Adipocyte (in vitro differentiated cells): Measurements from ENCODE around the gene TK2.
"Not testable (repeated sequence)": the region's sequence is repeated elsewhere in the genome, so short reads cannot be mapped to it uniquely, and the experiment has no call there.

ENCODE experiments used
- DNase-seq: peaks from one replicate; pipeline ENCODE4 v3.0.0-alpha.2; 2015; ENCODE audit warnings: low read depth
- H3K27me3 ChIP-seq: replicated peaks from 2 replicates; pipeline ENCODE4 v1.7.0; 2013; ENCODE audit warnings: mild to moderate bottlenecking, low read length, moderate library complexity; ENCODE audit not compliant: control insufficient read depth, insufficient read depth
- H3K36me3 ChIP-seq: 2 replicates; pipeline ENCODE4 v1.7.0; 2013; ENCODE audit warnings: low read length, mild to moderate bottlenecking, moderate library complexity; ENCODE audit not compliant: control insufficient read depth, insufficient read depth, severe bottlenecking
- H3K4me1 ChIP-seq: 2 replicates; pipeline ENCODE4 v1.7.0; 2013; ENCODE audit warnings: mild to moderate bottlenecking, low read length, moderate library complexity; ENCODE audit not compliant: control insufficient read depth, insufficient read depth
- H3K4me3 ChIP-seq: 2 replicates; pipeline ENCODE4 v1.7.0; 2013; ENCODE audit warnings: mild to moderate bottlenecking, low read length, moderate library complexity
- H3K9ac ChIP-seq: 2 replicates; pipeline ENCODE4 v1.7.0; 2013; ENCODE audit warnings: mild to moderate bottlenecking, low read length, moderate library complexity
- H3K9me3 ChIP-seq: 2 replicates; pipeline ENCODE4 v1.7.0; 2013; ENCODE audit warnings: mild to moderate bottlenecking, low read length, moderate library complexity; ENCODE audit not compliant: control insufficient read depth

TK2 gene

GRCh38 chr16:66549284-66550131 is at the start of gene TK2:
Gene TK2 (minus strand): TSS chr16:66550122. CDS start chr16:66550061, 61 bp downstream.
- H3K9me3 ChIP-seq: no peaks in the 10 kb centered on the region
- DNase-seq: peak; percentile 88
- H3K4me3 ChIP-seq: peak within 1 kb of the TSS; percentile 93
- H3K27me3 ChIP-seq: no peaks in the 10 kb centered on the region
- peaks cover 5% of the 10 kb centered on the region for H3K36me3 ChIP-seq
- H3K4me1 ChIP-seq: peaks cover 42% of the 10 kb centered on the region
- H3K9ac ChIP-seq: peak within 1 kb of the TSS; percentile 97

DNA sequence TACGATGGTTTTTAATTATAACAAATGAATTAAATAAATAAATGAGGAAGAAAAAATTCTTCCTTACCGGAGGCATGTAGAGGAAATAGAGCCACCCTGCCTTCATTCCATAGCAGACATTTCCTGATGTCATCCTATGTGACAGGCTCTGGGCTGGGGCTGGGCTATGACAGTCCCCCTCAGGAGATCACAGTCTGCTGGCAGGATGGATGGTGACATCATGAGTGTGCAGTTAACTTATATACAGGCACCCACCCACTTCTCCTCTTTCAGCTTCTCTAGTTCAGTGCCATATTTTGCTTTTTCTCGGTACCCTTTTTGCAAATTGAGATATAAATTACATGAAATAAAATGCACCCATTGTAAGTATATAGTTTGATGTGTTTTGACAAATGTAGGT is 48.2 kb upstream of the TK2 start:
- Histone ChIP-seq H3K4me3 (no peak overlapping the region), H3K9ac (no peak overlapping the region), H3K36me3 (no peaks in the 10 kb centered on the region), H3K9me3 (peaks cover 3% of the 10 kb centered on the region), H3K4me1 (no peaks in the 10 kb centered on the region), H3K27me3 (peaks cover 5% of the 10 kb centered on the region)
- DNase-seq: no peak

DNA sequence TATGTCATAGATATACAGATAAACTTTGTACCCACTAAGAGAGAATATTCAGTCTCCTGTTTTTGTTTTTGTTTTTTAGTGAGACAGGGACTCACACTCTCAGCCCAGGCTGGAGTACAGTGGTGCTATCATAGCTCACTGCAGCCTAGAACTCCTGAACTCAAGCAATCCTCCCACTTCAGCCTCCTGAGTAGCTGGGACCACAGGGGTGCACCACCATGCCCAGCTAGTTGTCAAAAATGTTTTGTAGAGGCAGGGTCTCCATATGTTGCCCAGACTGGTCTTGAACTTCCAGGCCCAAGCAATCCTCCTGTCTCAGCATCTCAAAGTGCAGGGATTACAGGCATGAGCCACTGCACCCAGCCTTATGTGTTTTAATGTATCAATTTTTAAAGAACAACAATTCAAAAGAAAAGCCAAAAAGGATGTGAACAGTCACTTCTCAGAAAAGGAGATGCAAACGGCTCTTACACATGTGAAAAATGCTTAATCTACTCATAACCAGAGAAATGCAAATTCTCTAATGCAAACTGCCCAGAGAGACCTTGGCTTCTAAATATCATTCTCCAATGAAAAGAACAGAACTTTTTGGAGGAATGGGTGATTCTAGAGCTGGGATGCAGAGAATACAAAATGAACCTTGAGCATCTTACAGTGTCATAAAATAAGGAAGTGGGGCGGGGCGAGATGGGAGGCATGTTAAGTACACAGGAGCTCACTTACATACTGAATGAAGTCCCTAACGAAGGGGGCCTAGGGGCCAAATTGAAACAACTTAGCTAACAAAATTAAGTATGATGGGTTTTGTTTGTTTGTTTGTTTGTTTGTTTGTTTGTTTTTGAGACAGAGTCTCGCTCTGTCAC is 47.3 kb upstream of the TK2 start:
- peaks cover 3% of the 10 kb centered on the region for H3K9me3 ChIP-seq
- no peaks in the 10 kb centered on the region for H3K36me3 ChIP-seq
- no peak overlapping the region for H3K4me3 ChIP-seq

GRCh38 chr16:66596559-66596958 is 46.6 kb upstream of the TK2 start:
- H3K9ac ChIP-seq, H3K9me3 ChIP-seq, H3K4me3 ChIP-seq, H3K27me3 ChIP-seq, H3K4me1 ChIP-seq, H3K36me3 ChIP-seq, DNase-seq: not testable (repeated sequence)

More for the DNA sequence above, 47.3 kb upstream of the TK2 start:
- H3K4me1 ChIP-seq: no peaks in the 10 kb centered on the region
- DNase-seq: no peak
- peaks cover 5% of the 10 kb centered on the region for H3K27me3 ChIP-seq
- no peak overlapping the region for H3K9ac ChIP-seq

- no peak for DNase-seq
- H3K9me3 ChIP-seq: peaks cover 3% of the 10 kb centered on the region
- H3K9ac ChIP-seq: no peak overlapping the region
- H3K27me3 ChIP-seq: peaks cover 5% of the 10 kb centered on the region
- H3K4me3 ChIP-seq: no peak overlapping the region
- H3K36me3 ChIP-seq: no peaks in the 10 kb centered on the region
- no peaks in the 10 kb centered on the region for H3K4me1 ChIP-seq
Observed at GRCh38 chr16:66594739-66595138, 44.8 kb upstream of the TK2 start.

GRCh38 chr16:66592814-66593213 is 42.9 kb upstream of the TK2 start:
- DNase-seq: no peak
- Histone ChIP-seq H3K36me3 (no peaks in the 10 kb centered on the region), H3K9me3 (peaks cover 3% of the 10 kb centered on the region), H3K4me1 (no peaks in the 10 kb centered on the region), H3K27me3 (peaks cover 5% of the 10 kb centered on the region), H3K9ac (no peak overlapping the region), H3K4me3 (no peak overlapping the region)

DNA sequence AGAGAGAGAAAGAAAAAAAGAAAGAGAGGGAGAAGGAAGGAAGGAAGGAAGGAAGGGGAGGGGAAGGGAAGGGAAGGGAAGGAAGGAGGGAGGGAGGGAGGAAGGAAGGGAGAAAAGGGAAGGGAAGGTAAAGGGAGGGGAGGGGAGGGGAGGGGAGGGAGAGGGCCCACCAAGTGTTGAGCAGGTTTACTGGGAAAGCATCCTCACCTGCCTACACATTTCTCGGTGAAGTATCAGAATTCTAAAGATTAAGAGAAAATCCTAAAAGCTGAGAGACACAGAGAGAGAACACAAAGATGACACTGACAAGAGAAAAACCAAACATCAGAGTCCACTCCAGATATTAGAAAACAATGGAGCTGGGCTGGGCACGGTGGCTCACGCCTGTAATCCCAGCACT is 42.3 kb upstream of the TK2 start:
- DNase-seq: no peak
- Histone ChIP-seq H3K36me3 (no peaks in the 10 kb centered on the region), H3K9me3 (peaks cover 3% of the 10 kb centered on the region), H3K27me3 (peaks cover 5% of the 10 kb centered on the region), H3K4me1 (no peaks in the 10 kb centered on the region), H3K4me3 (no peak overlapping the region), H3K9ac (no peak overlapping the region)

- Histone ChIP-seq H3K27me3 (peaks cover 5% of the 10 kb centered on the region), H3K4me3 (no peak overlapping the region), H3K4me1 (no peaks in the 10 kb centered on the region), H3K9me3 (peaks cover 3% of the 10 kb centered on the region), H3K36me3 (no peaks in the 10 kb centered on the region), H3K9ac (no peak overlapping the region)
- DNase-seq: no peak
Observed at GRCh38 chr16:66591018-66591417, 41.1 kb upstream of the TK2 start.

DNA sequence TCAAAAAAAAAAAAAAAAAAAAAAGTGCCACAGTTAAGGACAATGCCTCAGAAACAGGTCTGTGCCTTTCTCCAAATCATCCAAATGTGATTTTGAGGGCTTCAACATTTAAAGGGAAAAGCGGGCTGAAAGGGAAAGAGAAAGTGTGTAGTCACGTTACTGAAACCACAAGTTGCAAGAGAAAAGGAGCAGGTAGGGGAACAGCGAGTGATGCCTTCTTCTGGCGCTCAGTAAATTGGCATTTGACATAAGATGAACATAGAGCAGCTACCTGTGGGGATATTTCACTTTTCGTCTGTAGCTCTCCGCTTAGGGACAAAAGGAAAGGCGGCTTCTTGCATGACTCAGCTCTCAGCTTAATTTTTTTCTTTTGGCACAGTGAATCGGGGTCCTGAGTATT is 40.4 kb upstream of the TK2 start:
- Histone ChIP-seq H3K36me3 (no peaks in the 10 kb centered on the region), H3K4me1 (no peaks in the 10 kb centered on the region), H3K4me3 (no peak overlapping the region), H3K9me3 (peaks cover 3% of the 10 kb centered on the region), H3K9ac (no peak overlapping the region), H3K27me3 (peaks cover 5% of the 10 kb centered on the region)
- DNase-seq: no peak

- H3K4me1 ChIP-seq: no peaks in the 10 kb centered on the region
- H3K9me3 ChIP-seq: peaks cover 3% of the 10 kb centered on the region
- no peaks in the 10 kb centered on the region for H3K36me3 ChIP-seq
- H3K4me3 ChIP-seq: no peak overlapping the region
- no peak for DNase-seq
- H3K9ac ChIP-seq: no peak overlapping the region
- no peaks in the 10 kb centered on the region for H3K27me3 ChIP-seq
Observed at GRCh38 chr16:66588981-66589713, 39.2 kb upstream of the TK2 start.
